Subcutaneous adipose tissue (tissue), 4 donors: ENCODE measurements around the gene RIMKLA. TPM values are rescaled to one million over a fixed set of nuclear protein-coding genes. Genes with fewer than 3 reads are reported as not detected.

Experiments
- CTCF ChIP-seq: fragments of 450-650 bp; IDR thresholded peaks from one replicate; pipeline ENCODE4 v1.5.1; 2016; ENCODE audit warnings: low read depth, mild to moderate bottlenecking, control low read depth, antibody characterized with exemption, moderate library complexity
- total RNA-seq, 4 donors: library from RNA; depleted of rRNA; stranded (reverse); fragments of >200 nt; gene quantifications; one replicate each; pipeline ENCODE4 v1.1.0, GENCODE V29; 2016

RIMKLA gene
- total RNA-seq, 4 donors from 2014 or later = 0.16 to 0.22 (median 0.18) TPM

GRCh38 chr1:42336978-42337377, 43.6 kb upstream of the RIMKLA start:
- TF ChIP-seq CTCF = no peak

GRCh38 chr1:42340093-42340492, 40.5 kb upstream of the RIMKLA start:
- no peak for TF ChIP-seq CTCF

- no peak for TF ChIP-seq CTCF
These were observed 39.7 kb upstream of the RIMKLA start for GRCh38 chr1:42340901-42341300.

GRCh38 chr1:42343049-42343448, 37.5 kb upstream of the RIMKLA start:
- no peak for TF ChIP-seq CTCF

GRCh38 chr1:42348498-42348897, 32.1 kb upstream of the RIMKLA start:
- TF ChIP-seq CTCF = no peak

- no peak for TF ChIP-seq CTCF
These were observed 30.5 kb upstream of the RIMKLA start for GRCh38 chr1:42350086-42350485.

- TF ChIP-seq CTCF = no peak
These were observed 21.8 kb upstream of the RIMKLA start for GRCh38 chr1:42358791-42359190.
